ENCODE results near the gene CLTCL1. TPM values are rescaled to one million over a fixed set of nuclear protein-coding genes. Genes with fewer than 3 reads are reported as not detected.
A peak's percentile ranks its signal among the peaks of the same experiment; 100 is the strongest.

Gene CLTCL1
- total and polyA plus RNA-seq, 9 of the 15 experiments (the other 6 are each of a cell fraction or from before 2014, with no cell fraction given) = 1.1 to 11.7 (median 5.0) TPM

- no peak for TF ChIP-seq NCOA2 (IDR thresholded peaks at IDR 0.05; ENCODE audit: partially characterized antibody in 2 of 2)
- peak; percentile 88 for TF ChIP-seq E2F1 (CRISPR knock-in tag; IDR thresholded peaks at IDR 0.05)
- no peak for TF ChIP-seq NFRKB (IDR thresholded peaks at IDR 0.05; ENCODE audit: low read depth)
- TF ChIP-seq RBM25 (IDR thresholded peaks at IDR 0.05; ENCODE audit: low read depth, low read length, severe bottlenecking) = peak; percentile 3
- TF ChIP-seq TSHZ1 (CRISPR knock-in tag; IDR thresholded peaks at IDR 0.05) = no peak
- TF ChIP-seq CUX1 (CRISPR knock-in tag; IDR thresholded peaks at IDR 0.05) = no peak
- no peak for TF ChIP-seq MAX (CRISPR knock-in tag; IDR thresholded peaks at IDR 0.05)
- TF ChIP-seq CBX8 (IDR thresholded peaks at IDR 0.05; ENCODE audit: borderline replicate concordance, extremely low read depth, low read depth, low read length, poor library complexity, severe bottlenecking) = peak; percentile 26
- no peak for TF ChIP-seq NFYB (IDR thresholded peaks at IDR 0.05; ENCODE audit: extremely low read depth, insufficient read length)
- TF ChIP-seq NFE2 (IDR thresholded peaks at IDR 0.05; ENCODE audit: low read depth) = no peak
- peak in 1 of 2 experiments; percentile 46; a peak in 1 of 4 replicates for TF ChIP-seq ZMIZ1 (IDR thresholded peaks at IDR 0.05; ENCODE audit: low read depth in 2 of 2, low read length in 2 of 2)
- TF ChIP-seq MYBL2 (IDR thresholded peaks at IDR 0.05; ENCODE audit: low read depth) = no peak
- TF ChIP-seq MYBL2 (CRISPR knock-in tag; IDR thresholded peaks at IDR 0.05; ENCODE audit: borderline replicate concordance) = no peak
These were observed 320 bp downstream of the CLTCL1 start (continued) for GRCh38 chr22:19291218-19291579.
